AG04449 (cell line): ENCODE measurements around the gene ALOX12B.
"Not testable (repeated sequence)": the region's sequence is repeated elsewhere in the genome, so short reads cannot be mapped to it uniquely, and the experiment has no call there.

Experiments used
- CTCF ChIA-PET: fragments of 350-600 bp; formaldehyde crosslinking; extraction: SDS; loops from one replicate; lab custom pipeline; 2021; ENCODE audit warnings: antibody characterized with exemption; lab: Yijun Ruan, JAX
- POLR2A ChIA-PET: fragments of 400-600, 350-600 bp; formaldehyde crosslinking; extraction: SDS; loops from one replicate; lab custom pipeline; 2020; ENCODE audit warnings: antibody characterized with exemption, inconsistent platforms; lab: Yijun Ruan, JAX
- DNase-seq: peaks from one replicate; pipeline ENCODE4 v3.0.0-alpha.2; 2010; ENCODE audit warnings: low read depth, low spot score
- H3K4me3 ChIP-seq: 2 replicates; pipeline ENCODE4 v1.5.1; 2011; ENCODE audit warnings: low read depth, mild to moderate bottlenecking, control low read depth, low read length
- TF ChIP-seq, protein P1 (sequence below): IDR thresholded peaks from one replicate; pipeline ENCODE4 v1.5.1; 2011; ENCODE audit warnings: mild to moderate bottlenecking, moderate library complexity, low read length, control low read depth, inconsistent platforms; ENCODE audit not compliant: insufficient read depth; ENCODE audit errors: missing control alignments

Gene ALOX12B

GRCh38 chr17:8031261-8031661, 56.3 kb downstream of the ALOX12B start:
- no peak for DNase-seq
- H3K4me3 ChIP-seq, result no peak overlapping the region
- CTCF ChIA-PET, result interaction anchor here (1.2 to 9.9 kb wide), 4 partner anchors 11 to 170 kb away, joined by 3 to 50 read pairs (median 4); no protein-coding TSS in a partner anchor
- TF ChIP-seq, protein P1, sequence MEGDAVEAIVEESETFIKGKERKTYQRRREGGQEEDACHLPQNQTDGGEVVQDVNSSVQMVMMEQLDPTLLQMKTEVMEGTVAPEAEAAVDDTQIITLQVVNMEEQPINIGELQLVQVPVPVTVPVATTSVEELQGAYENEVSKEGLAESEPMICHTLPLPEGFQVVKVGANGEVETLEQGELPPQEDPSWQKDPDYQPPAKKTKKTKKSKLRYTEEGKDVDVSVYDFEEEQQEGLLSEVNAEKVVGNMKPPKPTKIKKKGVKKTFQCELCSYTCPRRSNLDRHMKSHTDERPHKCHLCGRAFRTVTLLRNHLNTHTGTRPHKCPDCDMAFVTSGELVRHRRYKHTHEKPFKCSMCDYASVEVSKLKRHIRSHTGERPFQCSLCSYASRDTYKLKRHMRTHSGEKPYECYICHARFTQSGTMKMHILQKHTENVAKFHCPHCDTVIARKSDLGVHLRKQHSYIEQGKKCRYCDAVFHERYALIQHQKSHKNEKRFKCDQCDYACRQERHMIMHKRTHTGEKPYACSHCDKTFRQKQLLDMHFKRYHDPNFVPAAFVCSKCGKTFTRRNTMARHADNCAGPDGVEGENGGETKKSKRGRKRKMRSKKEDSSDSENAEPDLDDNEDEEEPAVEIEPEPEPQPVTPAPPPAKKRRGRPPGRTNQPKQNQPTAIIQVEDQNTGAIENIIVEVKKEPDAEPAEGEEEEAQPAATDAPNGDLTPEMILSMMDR, result no peak
- POLR2A ChIA-PET, result no interaction called here

DNA sequence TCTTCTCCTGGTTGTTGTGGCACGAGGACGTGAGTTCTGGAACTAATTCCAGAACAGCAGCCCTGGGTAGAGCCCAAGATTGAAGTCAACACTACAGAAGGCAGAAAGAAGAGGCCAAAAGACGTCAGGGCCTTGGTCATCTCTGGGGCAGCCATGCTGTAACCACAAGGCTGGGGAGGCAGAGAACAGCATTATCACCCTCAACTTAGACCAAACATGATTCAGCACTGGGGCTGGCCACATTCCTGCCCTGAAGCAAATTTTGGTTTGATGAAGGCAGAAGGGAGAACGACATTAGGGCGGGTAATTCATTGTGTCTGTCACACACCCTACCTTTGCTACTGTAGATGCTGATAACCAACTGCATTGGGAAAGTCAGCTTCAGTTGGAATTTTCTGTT, 58.4 kb downstream of the ALOX12B start:
- ChIA-PET POLR2A (no interaction called here), CTCF (interaction anchor here (1.1 to 9.9 kb wide), 3 partner anchors 12 to 39 kb away, joined by 3 to 50 read pairs (median 4); no protein-coding TSS in a partner anchor)
- no peak for DNase-seq
- H3K4me3 ChIP-seq, result no peak overlapping the region
- TF ChIP-seq, protein P1, result no peak

DNA sequence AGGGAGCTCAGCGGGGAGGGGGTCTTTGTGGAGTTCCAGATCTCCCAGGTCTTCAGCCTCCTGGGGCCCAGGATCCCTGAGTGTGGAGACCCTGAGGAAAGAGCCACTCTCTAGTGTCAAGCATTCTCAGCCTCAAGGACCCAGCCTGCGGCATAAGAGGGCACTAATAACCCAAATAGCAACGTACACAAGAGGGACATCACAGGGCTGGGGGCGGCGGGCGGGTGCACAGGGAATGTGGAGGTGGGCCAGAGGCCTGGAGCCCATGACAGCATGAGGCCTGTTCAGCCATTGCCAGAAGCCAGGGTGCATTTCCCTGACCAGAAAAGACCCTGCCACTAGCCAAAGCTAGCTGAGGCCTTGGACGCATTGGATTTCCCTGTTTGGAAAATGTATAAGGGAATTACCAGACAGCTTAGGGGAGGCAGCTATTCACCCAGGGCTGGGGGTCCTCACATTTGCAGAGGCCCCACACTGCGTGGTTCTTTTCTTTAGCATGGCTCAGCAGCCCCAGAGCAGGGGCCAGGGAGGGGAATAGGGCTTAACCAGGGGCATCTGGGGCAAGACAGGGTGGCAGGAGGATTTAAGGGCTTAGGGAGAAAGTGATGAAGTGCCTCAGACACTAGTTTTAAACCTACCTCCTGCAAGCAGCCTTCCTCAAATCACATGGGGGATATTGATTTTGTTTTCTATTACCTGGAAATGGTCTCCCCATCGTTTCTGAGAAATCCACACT, 62.2 kb downstream of the ALOX12B start:
- no peak overlapping the region for H3K4me3 ChIP-seq
- POLR2A ChIA-PET, result no interaction called here
- TF ChIP-seq, protein P1, result no peak
- CTCF ChIA-PET, result interaction anchor here (1.6 to 9.9 kb wide), 3 partner anchors 10 to 35 kb away, joined by 4 to 50 read pairs (median 10); no protein-coding TSS in a partner anchor
- DNase-seq, result no peak

- DNase-seq, H3K4me3 ChIP-seq, POLR2A ChIA-PET: not testable (repeated sequence)
- CTCF ChIA-PET, result interaction anchor here (1.0 to 9.9 kb wide), 4 partner anchors 9 to 112 kb away, joined by 3 to 50 read pairs (median 4); no protein-coding TSS in a partner anchor
Measured at GRCh38 chr17:8024161-8024560, 63.4 kb downstream of the ALOX12B start.
